ENCODE measurements around the gene ITPA.

- TF ChIP-seq SUZ12 (IDR thresholded peaks at IDR 0.05; ENCODE audit: extremely low read depth, insufficient read depth, insufficient read length), result no peak
- TF ChIP-seq YY1 (IDR thresholded peaks at IDR 0.05; ENCODE audit: insufficient read depth, insufficient read length), result no peak
Measured at GRCh38 chr20:3229158-3229557, 19.9 kb downstream of the ITPA start.
